Keratinocyte (primary cell): ENCODE results near the gene RERG. TPM values are rescaled to one million over a fixed set of nuclear protein-coding genes. Genes with fewer than 3 reads are reported as not detected.

Experiments
- DNase-seq: peaks from one replicate; pipeline ENCODE4 v3.0.0-alpha.2; 2011; ENCODE audit warnings: low read depth, missing footprints, low spot score
- FAIRE-seq: peaks from 2 replicates; lab custom pipeline; 2011; peaks lifted over from hg19 to GRCh38; lab: Jason Lieb, UNC
- H2AFZ ChIP-seq: 2 replicates; pipeline ENCODE4 v1.6.0; 2012; ENCODE audit warnings: low read length, control low read depth, inconsistent platforms; ENCODE audit not compliant: control insufficient read depth
- H3K27ac ChIP-seq: 2 replicates; pipeline ENCODE4 v1.5.1; 2011; ENCODE audit warnings: low read length; ENCODE audit not compliant: control insufficient read depth, insufficient read depth
- H3K27me3 ChIP-seq: 3 replicates; pipeline ENCODE4 v1.6.0; 2011; ENCODE audit warnings: low read length; ENCODE audit not compliant: control insufficient read depth, insufficient read depth; ENCODE audit errors: extremely low read depth
- H3K36me3 ChIP-seq, 2 experiments: 2 replicates in 1 of 2; 3 replicates in 1 of 2; pipeline ENCODE4 v1.5.1; 2011; ENCODE audit warnings: low read length in 2 of 2, mild to moderate bottlenecking in 1 of 2; ENCODE audit not compliant: control insufficient read depth in 2 of 2, insufficient read depth in 2 of 2; ENCODE audit errors: extremely low read depth in 1 of 2
- H3K4me1 ChIP-seq: 3 replicates; pipeline ENCODE4 v1.5.1; 2011; ENCODE audit warnings: low read length; ENCODE audit not compliant: control insufficient read depth, insufficient read depth; ENCODE audit errors: extremely low read depth
- H3K4me2 ChIP-seq: 3 replicates; pipeline ENCODE4 v1.6.0; 2011; ENCODE audit warnings: low read depth, low read length; ENCODE audit not compliant: control insufficient read depth, insufficient read depth; ENCODE audit errors: extremely low read depth
- H3K4me3 ChIP-seq, 3 experiments: fragments of 200-600 bp in 1 of 3; sonication (generic) in 1 of 3; 2 replicates in 2 of 3; 3 replicates in 1 of 3; pipeline ENCODE4 v1.5.1; 2011 to 2016; ENCODE audit warnings: low read length in 3 of 3, mild to moderate bottlenecking in 3 of 3, control low read depth in 2 of 3, inconsistent platforms in 1 of 3, low read depth in 1 of 3, mixed read lengths in 1 of 3, mixed run types in 1 of 3, moderate library complexity in 1 of 3; ENCODE audit not compliant: control insufficient read depth in 2 of 3, insufficient read depth in 2 of 3; ENCODE audit errors: extremely low read depth in 1 of 3
- H3K79me2 ChIP-seq: 2 replicates; pipeline ENCODE4 v1.6.0; 2012; ENCODE audit warnings: low read length; ENCODE audit not compliant: control insufficient read depth, insufficient read depth
- H3K9ac ChIP-seq: 3 replicates; pipeline ENCODE4 v1.6.0; 2011; ENCODE audit warnings: low read length; ENCODE audit not compliant: control insufficient read depth, insufficient read depth; ENCODE audit errors: extremely low read depth
- H3K9me1 ChIP-seq: 3 replicates; pipeline ENCODE4 v1.6.0; 2011; ENCODE audit warnings: low read length; ENCODE audit not compliant: control insufficient read depth, insufficient read depth; ENCODE audit errors: extremely low read depth
- H3K9me3 ChIP-seq: 2 replicates; pipeline ENCODE4 v1.5.1; 2012; ENCODE audit warnings: low read depth, low read length; ENCODE audit not compliant: control insufficient read depth
- H4K20me1 ChIP-seq: 3 replicates; pipeline ENCODE4 v1.6.0; 2011; ENCODE audit warnings: low read length; ENCODE audit not compliant: control insufficient read depth, insufficient read depth; ENCODE audit errors: extremely low read depth
- EZH2 ChIP-seq: IDR thresholded peaks from one replicate; pipeline ENCODE4 v1.6.1; 2012; ENCODE audit warnings: inconsistent platforms, mild to moderate bottlenecking, low read length, moderate library complexity
- dilution Hi-C: fragments of 300-500 bp; cut with MboI; formaldehyde crosslinking; loops from one replicate; pipeline ENCODE4 v1.7.0; 2020; ENCODE audit warnings: low sequenced_read_pairs; ENCODE audit not compliant: extremely low pct_ligation_motif_present
- polyA plus RNA-seq, 5 experiments: library from polyadenylated mRNA; depleted of rRNA in 3 of 5; stranded (reverse) in 3 of 5; stranded (forward) in 1 of 5; unstranded in 1 of 5; fragments of >200 nt; gene quantifications; 1 replicate in 1 of 5; 2 replicates in 3 of 5; 3 replicates in 1 of 5; pipeline versions ENCODE4 v1.2.1 to v1.2.3, GENCODE V29; 2011 to 2012; ENCODE audit warnings: missing spikeins in 2 of 5, low read depth in 1 of 5, low replicate concordance in 1 of 5
- TF ChIP-seq, protein P1 (sequence below), 3 experiments: IDR thresholded peaks in 1 of 3; conservative IDR thresholded peaks in 1 of 3; optimal IDR thresholded peaks in 1 of 3; 2 replicates in 2 of 3; 3 replicates in 1 of 3; pipeline versions ENCODE3 to v1.5.1; 2011; ENCODE audit warnings: low read length in 3 of 3, mild to moderate bottlenecking in 3 of 3, moderate library complexity in 2 of 3, control low read depth in 1 of 3, inconsistent platforms in 1 of 3; ENCODE audit not compliant: insufficient read depth in 2 of 3; ENCODE audit errors: extremely low read depth in 1 of 3

The RERG gene
- polyA plus RNA-seq, 1 donor (not counting 4 experiments of a cell fraction or from before 2014, with no cell fraction given), result not detected

DNA sequence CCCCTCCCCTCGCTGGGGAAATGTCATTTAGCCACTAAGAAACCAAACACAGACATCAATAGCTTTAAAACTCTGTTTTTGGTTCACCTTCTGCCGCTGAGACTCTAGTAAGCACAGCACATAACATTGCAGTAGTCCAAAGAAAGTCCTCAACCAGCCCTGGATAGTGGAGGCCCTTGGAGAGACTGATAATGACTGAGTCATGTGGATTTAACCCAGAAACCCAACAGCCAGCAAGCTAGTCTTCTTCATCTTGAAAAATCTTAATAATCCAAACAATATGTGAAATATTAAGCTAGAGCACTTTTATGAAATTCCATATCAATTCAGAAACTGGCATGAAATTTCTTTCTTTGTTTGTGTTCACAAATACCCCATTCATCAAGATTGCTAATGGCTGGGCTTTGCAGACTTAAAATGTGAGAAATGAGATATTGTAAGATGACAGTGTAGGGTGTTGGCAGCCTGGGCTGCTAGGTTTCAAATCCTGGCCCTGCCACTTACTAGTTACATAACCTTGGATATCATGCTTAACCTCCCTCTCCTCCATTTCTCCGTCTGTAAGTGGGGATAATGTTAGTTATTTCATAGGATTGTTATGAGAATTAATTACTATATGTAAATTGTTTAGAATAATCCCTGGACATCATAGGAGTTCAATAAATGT lies 40.1 kb downstream of the RERG start:
- Histone ChIP-seq H3K4me2 (no peak overlapping the region), H3K9ac (no peak overlapping the region), H4K20me1 (no peaks in the 10 kb centered on the region), H3K4me3 (no peak overlapping the region), H3K9me3 (no peaks in the 10 kb centered on the region), H3K79me2 (no peaks in the 10 kb centered on the region), H3K36me3 (no peaks in the 10 kb centered on the region), H3K4me1 (no peaks in the 10 kb centered on the region), H3K27me3 (no peaks in the 10 kb centered on the region), H3K27ac (no peak overlapping the region), H2AFZ (no peak overlapping the region), H3K9me1 (no peaks in the 10 kb centered on the region)
- dilution Hi-C loops, result no loop called here
- no peak for TF ChIP-seq EZH2
- TF ChIP-seq, protein P1, sequence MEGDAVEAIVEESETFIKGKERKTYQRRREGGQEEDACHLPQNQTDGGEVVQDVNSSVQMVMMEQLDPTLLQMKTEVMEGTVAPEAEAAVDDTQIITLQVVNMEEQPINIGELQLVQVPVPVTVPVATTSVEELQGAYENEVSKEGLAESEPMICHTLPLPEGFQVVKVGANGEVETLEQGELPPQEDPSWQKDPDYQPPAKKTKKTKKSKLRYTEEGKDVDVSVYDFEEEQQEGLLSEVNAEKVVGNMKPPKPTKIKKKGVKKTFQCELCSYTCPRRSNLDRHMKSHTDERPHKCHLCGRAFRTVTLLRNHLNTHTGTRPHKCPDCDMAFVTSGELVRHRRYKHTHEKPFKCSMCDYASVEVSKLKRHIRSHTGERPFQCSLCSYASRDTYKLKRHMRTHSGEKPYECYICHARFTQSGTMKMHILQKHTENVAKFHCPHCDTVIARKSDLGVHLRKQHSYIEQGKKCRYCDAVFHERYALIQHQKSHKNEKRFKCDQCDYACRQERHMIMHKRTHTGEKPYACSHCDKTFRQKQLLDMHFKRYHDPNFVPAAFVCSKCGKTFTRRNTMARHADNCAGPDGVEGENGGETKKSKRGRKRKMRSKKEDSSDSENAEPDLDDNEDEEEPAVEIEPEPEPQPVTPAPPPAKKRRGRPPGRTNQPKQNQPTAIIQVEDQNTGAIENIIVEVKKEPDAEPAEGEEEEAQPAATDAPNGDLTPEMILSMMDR (optimal IDR thresholded peaks at IDR 0.05 in 1 of 3, IDR thresholded peaks at IDR 0.05 in 1 of 3, conservative IDR thresholded peaks at IDR 0.05 in 1 of 3; ENCODE audit: extremely low read depth in 1 of 3, insufficient read depth in 2 of 3, low read length in 3 of 3), result no peak
- FAIRE-seq (no peak), DNase-seq (no peak)

GRCh38 chr12:15180325-15180724 lies 40.9 kb downstream of the RERG start:
- H3K27ac ChIP-seq, result no peak overlapping the region
- FAIRE-seq (no peak), DNase-seq (no peak)
- H3K4me2 ChIP-seq, result no peak overlapping the region
- no peaks in the 10 kb centered on the region for H3K4me1 ChIP-seq
- no peak overlapping the region for H3K4me3 ChIP-seq
- no peaks in the 10 kb centered on the region for H3K79me2 ChIP-seq
- no peaks in the 10 kb centered on the region for H3K27me3 ChIP-seq
- dilution Hi-C loops, result no loop called here
- no peak overlapping the region for H3K9ac ChIP-seq
- H3K9me3 ChIP-seq, result no peaks in the 10 kb centered on the region
- no peak for TF ChIP-seq EZH2
- H2AFZ ChIP-seq, result no peak overlapping the region
- no peaks in the 10 kb centered on the region for H3K9me1 ChIP-seq
- no peaks in the 10 kb centered on the region for H4K20me1 ChIP-seq
- no peaks in the 10 kb centered on the region for H3K36me3 ChIP-seq

DNA sequence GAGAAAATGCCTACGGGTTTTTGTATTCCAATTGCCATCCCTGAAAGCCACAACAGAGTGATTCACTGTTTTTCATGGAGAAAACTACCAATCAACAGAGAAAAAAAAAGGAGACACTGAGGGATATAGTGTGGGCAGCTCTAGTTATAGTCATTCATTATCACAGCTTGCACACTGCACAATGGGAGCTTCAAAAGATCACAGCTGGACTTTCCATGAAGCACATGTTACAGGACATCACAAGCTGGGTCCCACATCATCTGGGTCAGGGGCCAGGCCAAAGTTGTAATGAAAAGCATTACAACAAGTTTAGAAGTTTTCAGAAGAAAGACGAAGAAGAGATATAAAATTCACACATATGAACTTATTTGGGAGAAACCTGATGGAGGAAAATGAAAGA lies 41.5 kb downstream of the RERG start:
- Histone ChIP-seq H4K20me1 (no peaks in the 10 kb centered on the region), H3K4me2 (no peak overlapping the region), H3K4me1 (no peaks in the 10 kb centered on the region), H3K79me2 (no peaks in the 10 kb centered on the region), H3K4me3 (no peak overlapping the region), H3K27me3 (no peaks in the 10 kb centered on the region), H3K9me3 (no peaks in the 10 kb centered on the region), H3K27ac (no peak overlapping the region), H3K9ac (no peak overlapping the region), H3K9me1 (no peaks in the 10 kb centered on the region), H2AFZ (no peak overlapping the region), H3K36me3 (no peaks in the 10 kb centered on the region)
- dilution Hi-C loops, result no loop called here
- DNase-seq (no peak), FAIRE-seq (no peak)
- TF ChIP-seq, protein P1 (optimal IDR thresholded peaks at IDR 0.05 in 1 of 3, IDR thresholded peaks at IDR 0.05 in 1 of 3, conservative IDR thresholded peaks at IDR 0.05 in 1 of 3; ENCODE audit: extremely low read depth in 1 of 3, insufficient read depth in 2 of 3, low read length in 3 of 3), result no peak
- TF ChIP-seq EZH2, result no peak
